ENCODE measurements around the gene MLST8.

DNA sequence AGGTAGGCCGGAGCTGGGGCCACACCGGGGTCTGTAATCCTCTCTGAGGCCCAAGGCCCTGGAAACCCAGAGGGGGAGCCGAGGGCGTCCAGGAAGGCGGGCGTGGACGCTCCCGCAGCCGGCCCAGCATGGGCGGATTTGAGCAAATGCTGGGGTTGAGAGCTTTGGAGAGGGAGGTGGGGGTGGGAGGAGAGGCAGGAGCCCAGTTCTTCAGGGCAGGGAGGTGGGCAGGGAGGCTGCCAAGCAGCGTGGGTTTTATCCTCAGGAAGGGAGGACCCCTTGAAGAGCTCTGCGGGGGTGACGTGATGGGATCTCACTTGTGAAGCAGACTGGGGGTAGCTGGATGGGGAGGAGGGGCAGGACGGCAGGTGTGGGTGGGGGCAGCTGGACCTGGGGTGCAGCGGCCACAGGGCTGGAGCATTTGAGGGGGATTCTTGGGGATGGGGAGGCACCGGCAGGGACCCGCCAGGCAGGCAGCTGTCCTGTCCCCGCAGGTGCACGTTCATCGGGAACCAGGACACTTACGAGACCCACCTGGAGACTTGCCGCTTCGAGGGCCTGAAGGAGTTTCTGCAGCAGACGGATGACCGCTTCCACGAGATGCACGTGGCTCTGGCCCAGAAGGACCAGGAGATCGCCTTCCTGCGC, 32.4 kb upstream of the MLST8 start:
- TF ChIP-seq, protein P1, sequence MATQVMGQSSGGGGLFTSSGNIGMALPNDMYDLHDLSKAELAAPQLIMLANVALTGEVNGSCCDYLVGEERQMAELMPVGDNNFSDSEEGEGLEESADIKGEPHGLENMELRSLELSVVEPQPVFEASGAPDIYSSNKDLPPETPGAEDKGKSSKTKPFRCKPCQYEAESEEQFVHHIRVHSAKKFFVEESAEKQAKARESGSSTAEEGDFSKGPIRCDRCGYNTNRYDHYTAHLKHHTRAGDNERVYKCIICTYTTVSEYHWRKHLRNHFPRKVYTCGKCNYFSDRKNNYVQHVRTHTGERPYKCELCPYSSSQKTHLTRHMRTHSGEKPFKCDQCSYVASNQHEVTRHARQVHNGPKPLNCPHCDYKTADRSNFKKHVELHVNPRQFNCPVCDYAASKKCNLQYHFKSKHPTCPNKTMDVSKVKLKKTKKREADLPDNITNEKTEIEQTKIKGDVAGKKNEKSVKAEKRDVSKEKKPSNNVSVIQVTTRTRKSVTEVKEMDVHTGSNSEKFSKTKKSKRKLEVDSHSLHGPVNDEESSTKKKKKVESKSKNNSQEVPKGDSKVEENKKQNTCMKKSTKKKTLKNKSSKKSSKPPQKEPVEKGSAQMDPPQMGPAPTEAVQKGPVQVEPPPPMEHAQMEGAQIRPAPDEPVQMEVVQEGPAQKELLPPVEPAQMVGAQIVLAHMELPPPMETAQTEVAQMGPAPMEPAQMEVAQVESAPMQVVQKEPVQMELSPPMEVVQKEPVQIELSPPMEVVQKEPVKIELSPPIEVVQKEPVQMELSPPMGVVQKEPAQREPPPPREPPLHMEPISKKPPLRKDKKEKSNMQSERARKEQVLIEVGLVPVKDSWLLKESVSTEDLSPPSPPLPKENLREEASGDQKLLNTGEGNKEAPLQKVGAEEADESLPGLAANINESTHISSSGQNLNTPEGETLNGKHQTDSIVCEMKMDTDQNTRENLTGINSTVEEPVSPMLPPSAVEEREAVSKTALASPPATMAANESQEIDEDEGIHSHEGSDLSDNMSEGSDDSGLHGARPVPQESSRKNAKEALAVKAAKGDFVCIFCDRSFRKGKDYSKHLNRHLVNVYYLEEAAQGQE (IDR thresholded peaks at IDR 0.05; ENCODE audit: low read depth): no peak
- TF ChIP-seq EP300 (IDR thresholded peaks at IDR 0.05; ENCODE audit: borderline replicate concordance): no peak
- no peak for TF ChIP-seq EGR1 (IDR thresholded peaks at IDR 0.05)

Measured in Ishikawa (cell line).